ENCODE measurements around the gene CLDN9. TPM values are rescaled to one million over a fixed set of nuclear protein-coding genes. Genes with fewer than 3 reads are reported as not detected.
"Not testable (repeated sequence)": the region's sequence is repeated elsewhere in the genome, so short reads cannot be mapped to it uniquely, and the experiment has no call there.

CLDN9 gene
- total RNA-seq, 2 experiments from 2014 or later = not detected

- CTCF ChIA-PET = interaction anchor here (0.9 to 1.1 kb wide), 2 partner anchors 24 to 94 kb away, joined by 3 read pairs; no protein-coding TSS in a partner anchor
- POLR2A ChIA-PET = no interaction called here
These were observed 23.4 kb downstream of the CLDN9 start for GRCh38 chr16:3035972-3036725.

- ChIA-PET CTCF (no interaction called here), POLR2A (interaction anchor here (0.7 kb wide), 1 partner anchor 13 kb away, joined by 3 read pairs; no protein-coding TSS in a partner anchor)
These were observed 24.1 kb downstream of the CLDN9 start, which contains the start of gene BICDL2 for GRCh38 chr16:3036726-3037315. Gene BICDL2 (minus strand): TSS chr16:3036944. CDS start chr16:3035496, 1,448 bp downstream.

- POLR2A ChIA-PET = interaction anchor here (0.5 to 2.6 kb wide), 2 partner anchors 10 to 264 kb away, joined by 3 to 6 read pairs; no protein-coding TSS in a partner anchor
- CTCF ChIA-PET = interaction anchor here (1.2 to 1.8 kb wide), 4 partner anchors 10 to 20 kb away, joined by 3 to 13 read pairs (median 5); no protein-coding TSS in a partner anchor
These were observed 25.5 kb downstream of the CLDN9 start for GRCh38 chr16:3038256-3038655.

DNA sequence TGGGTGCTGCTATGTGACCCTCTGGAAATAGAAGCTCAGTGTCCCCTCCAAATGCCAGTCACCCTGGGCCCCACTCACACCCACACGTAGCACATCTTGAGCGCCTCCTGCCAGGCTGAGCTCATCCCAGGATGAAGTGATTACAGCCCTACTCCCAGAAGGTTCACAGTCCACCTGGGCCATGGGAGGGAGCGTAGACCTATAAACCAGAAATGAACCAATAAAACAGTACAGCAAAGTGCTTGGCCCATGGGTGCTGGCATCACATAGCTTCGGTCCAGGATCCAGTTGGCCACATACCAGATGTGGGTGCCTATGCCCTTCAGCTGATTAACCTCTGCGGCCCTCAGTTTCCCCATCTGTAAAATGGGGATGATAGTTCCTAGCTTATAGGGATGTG, 26.2 kb downstream of the CLDN9 start:
- CTCF ChIA-PET = interaction anchor here (1.2 to 1.8 kb wide), 5 partner anchors 10 to 91 kb away, joined by 3 to 13 read pairs (median 6); no protein-coding TSS in a partner anchor
- POLR2A ChIA-PET = interaction anchor here (0.5 to 2.6 kb wide), 4 partner anchors 9 to 263 kb away, joined by 3 to 6 read pairs (median 4); no protein-coding TSS in a partner anchor

DNA sequence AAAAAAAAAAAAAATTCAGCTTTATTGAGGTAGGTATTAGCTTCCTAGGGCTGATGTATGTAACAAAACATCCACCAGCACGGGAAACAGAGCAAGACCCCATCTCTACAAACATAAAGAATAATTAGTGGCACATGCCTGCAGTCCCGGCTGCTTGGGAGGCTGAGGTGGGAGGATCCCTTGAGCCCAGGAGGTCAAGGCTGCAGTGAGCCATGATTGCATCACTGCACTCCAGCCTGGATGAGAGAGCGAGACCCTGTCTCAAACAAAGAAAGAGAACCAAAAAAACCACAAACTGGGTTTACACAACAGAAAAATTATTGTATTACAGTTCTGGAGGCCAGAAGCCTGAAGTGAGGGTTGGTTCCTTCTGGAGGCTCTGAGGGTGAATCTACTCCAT, 29.7 kb downstream of the CLDN9 start:
- POLR2A ChIA-PET = interaction anchor here (0.6 kb wide), 1 partner anchor 75 kb away, joined by 7 read pairs; no protein-coding TSS in a partner anchor
- CTCF ChIA-PET = interaction anchor here (0.6 to 6.9 kb wide), 7 partner anchors 8 to 300 kb away, joined by 3 to 30 read pairs (median 4); no protein-coding TSS in a partner anchor

DNA sequence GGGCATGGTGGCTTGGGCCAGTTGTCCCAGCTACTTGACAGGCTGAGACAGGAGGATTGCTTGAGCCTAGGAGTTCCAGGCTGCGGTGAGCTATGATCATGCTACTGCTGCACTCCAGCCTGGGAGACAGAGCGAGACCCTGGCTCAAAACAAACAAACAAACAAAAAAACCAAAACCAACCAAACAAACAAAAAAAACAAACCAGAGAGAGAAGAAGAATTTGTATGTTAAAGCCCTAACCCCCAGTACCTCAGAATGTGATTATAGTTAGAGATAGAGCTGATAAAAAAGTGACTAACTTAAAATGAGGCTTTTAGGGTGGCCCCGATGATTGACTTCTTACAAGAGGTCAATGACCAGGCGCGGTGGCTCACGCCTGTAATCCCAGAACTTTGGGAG, 32.0 kb downstream of the CLDN9 start:
- ChIA-PET CTCF (interaction anchor here (0.9 to 6.9 kb wide), 3 partner anchors 13 to 80 kb away, joined by 7 to 30 read pairs (median 8); no protein-coding TSS in a partner anchor), POLR2A (interaction anchor here (0.7 to 0.9 kb wide), 2 partner anchors 14 to 17 kb away, joined by 3 to 5 read pairs; no protein-coding TSS in a partner anchor)

DNA sequence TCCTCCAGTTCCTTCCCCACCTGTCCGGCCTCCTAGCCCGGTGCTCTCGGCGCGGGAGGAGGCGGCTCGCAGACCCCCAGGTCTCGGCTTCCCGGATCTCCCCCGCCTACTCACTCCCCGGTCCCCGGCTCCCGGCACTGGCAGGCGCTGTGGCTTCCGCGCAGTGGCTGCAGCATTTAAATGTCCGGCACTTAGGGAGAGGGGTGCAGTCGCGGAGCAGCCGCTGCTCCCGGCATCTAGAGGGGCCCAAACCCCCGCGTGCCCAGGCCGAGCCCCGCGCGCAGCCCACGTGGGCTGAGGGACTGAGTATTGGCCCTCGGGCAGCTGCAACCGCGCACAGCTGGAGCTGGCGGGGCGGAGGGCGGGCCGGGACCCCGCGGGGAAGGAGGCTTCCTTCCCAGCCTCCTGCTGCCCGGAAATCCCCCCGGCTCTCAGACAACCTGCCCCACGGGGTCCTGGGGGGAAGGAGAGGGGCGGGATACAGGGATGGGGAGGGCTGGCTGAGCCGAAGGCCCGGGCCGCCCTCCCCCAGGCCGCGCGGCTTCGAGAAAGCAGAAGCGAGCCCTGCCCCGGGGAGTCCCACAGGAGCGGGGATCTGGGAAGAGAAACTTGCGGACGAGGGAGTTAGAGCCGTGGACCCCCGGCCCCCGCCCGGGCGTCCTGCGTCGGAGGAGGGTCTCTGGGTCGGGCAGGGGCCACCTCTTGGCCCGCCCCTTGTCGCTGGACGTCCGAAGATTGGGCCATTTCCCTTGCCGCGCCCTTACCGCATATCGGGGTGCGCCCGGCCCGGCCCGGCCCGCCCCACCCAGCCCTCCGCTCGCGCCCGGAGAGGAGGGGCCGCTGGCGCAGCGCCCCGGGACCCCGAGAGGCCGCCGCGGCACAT, 33.3 kb downstream of the CLDN9 start, which contains the start of gene MMP25:
MMP25 (plus strand) TSS at position 804 of the 883 bp plus-strand sequence. CDS start 357 bp downstream, outside the sequence.
- CTCF ChIA-PET = interaction anchor here (0.7 to 6.9 kb wide), 3 partner anchors 14 to 84 kb away, joined by 3 to 30 read pairs (median 8); no protein-coding TSS in a partner anchor

GRCh38 chr16:3046641-3047386, 34.1 kb downstream of the CLDN9 start:
- POLR2A ChIA-PET = interaction anchor here (0.6 to 0.9 kb wide), 2 partner anchors 19 to 22 kb away, joined by 4 to 7 read pairs; partner anchors contain the start of gene IL32
- CTCF ChIA-PET = interaction anchor here (0.8 to 3.8 kb wide), 5 partner anchors 11 to 19 kb away, joined by 4 to 35 read pairs (median 5); no protein-coding TSS in a partner anchor

More for the DNA sequence above, 33.3 kb downstream of the CLDN9 start, which contains the start of gene MMP25:
- POLR2A ChIA-PET = interaction anchor here (1.2 kb wide), 1 partner anchor 13 kb away, joined by 4 read pairs; no protein-coding TSS in a partner anchor

DNA sequence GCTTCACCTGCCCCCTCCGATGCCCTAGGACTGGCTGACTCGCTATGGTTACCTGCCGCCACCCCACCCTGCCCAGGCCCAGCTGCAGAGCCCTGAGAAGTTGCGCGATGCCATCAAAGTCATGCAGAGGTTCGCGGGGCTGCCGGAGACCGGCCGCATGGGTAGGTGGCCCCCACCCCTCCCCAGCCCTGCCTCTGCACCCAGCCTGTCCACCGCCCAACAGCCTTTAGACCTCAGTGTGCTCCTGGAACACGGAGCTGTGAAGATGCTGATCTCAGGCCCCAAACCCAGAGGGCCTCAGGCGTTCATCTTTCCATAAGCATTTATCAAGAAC, 34.6 kb downstream of the CLDN9 start:
- CTCF ChIA-PET = interaction anchor here (0.8 to 3.8 kb wide), 6 partner anchors 10 to 103 kb away, joined by 3 to 35 read pairs (median 4); no protein-coding TSS in a partner anchor
- POLR2A ChIA-PET = interaction anchor here (0.6 to 0.9 kb wide), 2 partner anchors 18 to 22 kb away, joined by 4 to 7 read pairs; partner anchors contain the start of gene IL32

- POLR2A ChIA-PET = interaction anchor here (0.6 kb wide), 1 partner anchor 45 kb away, joined by 8 read pairs; no protein-coding TSS in a partner anchor
- CTCF ChIA-PET = interaction anchor here (1.0 to 3.8 kb wide), 4 partner anchors 8 to 46 kb away, joined by 4 to 35 read pairs (median 14); no protein-coding TSS in a partner anchor
These were observed 37.3 kb downstream of the CLDN9 start for GRCh38 chr16:3049921-3050481.

DNA sequence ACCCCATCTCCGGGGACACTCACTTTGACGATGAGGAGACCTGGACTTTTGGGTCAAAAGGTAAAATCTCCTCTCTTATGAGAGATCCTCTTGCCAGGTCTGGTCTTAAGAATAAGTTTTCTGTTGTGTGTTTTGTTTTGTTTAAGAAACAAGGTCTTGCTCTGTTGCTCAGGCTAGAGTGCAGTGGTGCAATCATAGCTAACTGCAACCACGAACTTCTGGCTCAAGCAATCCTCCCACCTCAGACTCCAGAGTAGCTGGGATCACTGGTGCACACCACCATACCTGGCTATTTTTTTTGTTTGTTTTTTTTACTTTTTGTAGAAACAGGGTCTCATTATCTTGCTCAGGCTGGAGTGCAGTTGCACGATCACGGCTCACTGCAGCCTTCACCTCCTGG, 37.8 kb downstream of the CLDN9 start:
- POLR2A ChIA-PET = no interaction called here

DNA sequence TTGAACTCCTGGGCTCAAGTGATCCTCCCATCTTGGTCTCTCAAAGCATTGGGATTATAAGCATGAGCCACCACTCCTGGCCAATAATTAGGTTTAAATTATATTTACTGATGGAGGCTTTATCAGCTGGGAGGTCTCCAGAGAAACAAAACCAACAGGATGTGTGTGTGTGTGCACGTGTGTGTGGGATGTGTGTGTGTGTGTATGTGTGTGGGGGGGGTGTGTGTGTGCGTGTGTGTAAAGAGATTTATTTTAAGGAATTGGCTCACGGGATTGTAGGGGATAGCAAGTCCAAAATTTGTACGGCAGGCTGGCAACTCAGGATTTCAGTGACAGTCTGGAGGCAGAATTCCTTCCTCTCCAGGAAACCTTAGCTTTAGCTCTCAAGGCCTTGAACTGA, 38.3 kb downstream of the CLDN9 start:
- POLR2A ChIA-PET = interaction anchor here (0.5 kb wide), 1 partner anchor 1993 kb away, joined by 4 read pairs; no protein-coding TSS in a partner anchor
- CTCF ChIA-PET = interaction anchor here (0.7 to 3.1 kb wide), 7 partner anchors 7 to 79 kb away, joined by 3 to 13 read pairs (median 4); no protein-coding TSS in a partner anchor

More for the DNA sequence above, 37.8 kb downstream of the CLDN9 start:
- CTCF ChIA-PET = interaction anchor here (3.1 kb wide), 1 partner anchor 8 kb away, joined by 13 read pairs; no protein-coding TSS in a partner anchor

GRCh38 chr16:3051494-3051893, 38.8 kb downstream of the CLDN9 start:
- ChIA-PET CTCF (interaction anchor here (0.7 to 2.1 kb wide), 7 partner anchors 13 to 78 kb away, joined by 3 to 8 read pairs (median 4); no protein-coding TSS in a partner anchor), POLR2A (interaction anchor here (0.5 to 0.9 kb wide), 3 partner anchors 13 to 1994 kb away, joined by 3 to 6 read pairs (median 4); partner anchors contain the start of gene IL32)

- POLR2A ChIA-PET = not testable (repeated sequence)
- CTCF ChIA-PET = interaction anchor here (2.1 kb wide), 1 partner anchor 21 kb away, joined by 8 read pairs; no protein-coding TSS in a partner anchor
These were observed 40.0 kb downstream of the CLDN9 start for GRCh38 chr16:3052571-3053329.

DNA sequence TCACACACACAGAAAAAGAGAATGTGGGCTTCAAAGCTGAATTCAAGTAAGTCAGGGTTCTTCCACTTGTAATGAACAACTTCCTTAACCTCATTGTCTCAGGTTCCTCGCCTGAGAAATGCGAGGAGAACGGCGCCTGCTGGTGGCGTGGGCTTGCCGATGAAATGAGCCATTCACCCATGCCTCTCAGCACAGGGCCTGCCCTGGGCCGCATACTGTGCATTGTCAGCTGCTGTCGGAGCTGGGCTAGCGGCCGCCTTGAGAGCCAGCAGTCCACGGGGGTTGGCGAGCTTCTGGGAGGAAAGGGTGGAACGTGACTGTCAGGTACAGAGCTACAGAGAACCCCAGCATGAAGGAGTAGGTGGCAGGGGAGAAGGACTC, 40.6 kb downstream of the CLDN9 start:
- CTCF ChIA-PET, POLR2A ChIA-PET: not testable (repeated sequence)
